HG03139 (cell line): ENCODE measurements around the gene NPRL2.

Source experiments
- ATAC-seq: cut with Tn5 transposase; IDR thresholded peaks from one replicate; pipeline ENCODE4 v1.9.1; 2021; ENCODE audit not compliant: unreplicated experiment

Gene NPRL2

DNA sequence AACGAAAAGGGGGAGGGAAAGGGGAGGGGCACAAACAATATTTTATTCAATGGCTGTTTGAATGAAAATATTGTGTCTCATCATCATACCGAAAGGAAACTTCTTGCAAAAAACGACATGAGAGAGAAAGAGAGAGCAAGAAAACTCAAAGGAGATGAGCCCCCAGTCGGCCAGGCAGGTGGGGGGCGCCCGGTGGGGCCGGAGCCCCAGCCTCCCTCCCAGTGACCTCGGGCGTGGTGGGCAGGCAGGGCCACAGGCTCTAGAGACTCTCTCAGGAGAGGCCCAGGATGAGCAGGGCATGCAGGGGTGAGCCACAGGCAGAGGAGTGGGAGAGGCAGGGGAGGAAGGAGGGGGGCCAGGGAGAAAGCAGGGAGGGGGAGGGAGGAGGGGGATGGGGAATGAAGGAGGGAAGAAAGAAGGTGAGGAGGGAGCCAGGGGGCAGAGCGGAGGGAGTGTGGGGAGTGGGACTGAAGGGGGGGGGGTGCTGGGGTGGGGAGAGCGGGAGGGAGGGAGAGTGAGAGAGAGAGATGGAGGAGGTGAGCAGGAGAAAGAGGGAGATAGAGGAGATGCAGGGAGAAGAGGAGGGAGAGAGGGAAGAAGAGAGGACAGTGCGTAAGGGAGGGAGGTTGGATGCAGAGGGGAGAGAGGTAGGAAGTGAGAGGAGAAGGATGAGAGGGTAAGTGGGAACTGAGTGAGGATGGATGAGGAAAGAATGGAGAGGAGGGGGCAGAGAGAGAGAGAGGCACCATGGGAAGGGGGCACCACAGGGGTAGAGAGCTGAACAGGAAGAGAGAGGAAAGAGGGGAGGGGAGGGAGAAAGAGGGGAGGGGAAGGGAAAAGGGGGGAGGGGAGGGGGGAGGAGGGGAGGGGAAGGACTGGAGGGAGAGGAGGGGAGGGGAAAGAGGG is 22.8 kb upstream of the NPRL2 start:
- ATAC-seq, result no peak

GRCh38 chr3:50372349-50372748 is 21.8 kb upstream of the NPRL2 start:
- no peak for ATAC-seq

DNA sequence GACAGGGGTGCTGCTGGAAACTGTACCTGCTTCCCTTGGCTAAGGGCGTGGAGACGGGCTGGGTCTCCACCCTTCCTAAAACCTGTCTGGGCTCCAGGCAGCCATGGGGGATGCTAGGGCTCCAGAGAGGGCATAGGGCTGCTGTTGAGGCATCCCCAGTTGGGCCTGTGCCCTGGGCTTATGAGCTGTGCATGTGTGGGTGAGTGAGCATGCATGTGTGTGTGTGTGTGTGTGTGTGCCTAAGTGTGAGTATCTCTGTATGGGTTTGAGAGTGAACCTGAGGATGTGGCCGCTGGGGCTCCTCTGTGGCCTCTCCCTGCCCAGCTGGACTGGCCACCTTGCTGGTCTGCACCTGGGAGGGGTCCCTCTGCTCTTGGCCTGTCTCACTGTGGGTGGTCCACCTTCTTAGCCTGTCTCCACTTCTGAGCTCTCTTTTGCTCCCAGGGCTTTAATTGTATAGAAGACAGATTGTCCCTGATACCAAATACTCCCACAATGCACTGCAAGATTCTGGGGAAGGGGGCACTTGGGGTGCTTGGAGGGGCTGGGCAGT is 20.6 kb upstream of the NPRL2 start:
- ATAC-seq, result no peak

GRCh38 chr3:50370594-50370993 is 20.0 kb upstream of the NPRL2 start:
- no peak for ATAC-seq

GRCh38 chr3:50369012-50369670 is 18.6 kb upstream of the NPRL2 start:
- ATAC-seq, result no peak

DNA sequence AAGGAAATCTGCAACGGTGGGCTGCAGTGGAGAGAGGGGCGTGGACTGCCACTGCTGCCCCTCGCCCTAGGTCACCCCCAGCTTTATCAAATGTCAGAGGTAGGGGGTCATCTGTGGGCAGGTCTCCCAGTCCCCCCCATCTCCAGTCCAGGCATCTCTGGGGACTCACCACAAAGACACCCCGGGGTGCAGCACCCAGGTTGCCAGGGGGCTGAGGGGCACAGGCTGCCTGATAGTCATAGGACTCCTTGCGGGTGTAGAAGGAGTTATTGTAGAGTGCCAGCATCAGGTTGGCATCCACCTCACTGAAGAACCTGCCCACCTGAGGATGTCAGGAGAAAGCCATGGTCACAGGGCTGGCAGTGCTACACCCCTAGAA is 15.3 kb upstream of the NPRL2 start:
- no peak for ATAC-seq

DNA sequence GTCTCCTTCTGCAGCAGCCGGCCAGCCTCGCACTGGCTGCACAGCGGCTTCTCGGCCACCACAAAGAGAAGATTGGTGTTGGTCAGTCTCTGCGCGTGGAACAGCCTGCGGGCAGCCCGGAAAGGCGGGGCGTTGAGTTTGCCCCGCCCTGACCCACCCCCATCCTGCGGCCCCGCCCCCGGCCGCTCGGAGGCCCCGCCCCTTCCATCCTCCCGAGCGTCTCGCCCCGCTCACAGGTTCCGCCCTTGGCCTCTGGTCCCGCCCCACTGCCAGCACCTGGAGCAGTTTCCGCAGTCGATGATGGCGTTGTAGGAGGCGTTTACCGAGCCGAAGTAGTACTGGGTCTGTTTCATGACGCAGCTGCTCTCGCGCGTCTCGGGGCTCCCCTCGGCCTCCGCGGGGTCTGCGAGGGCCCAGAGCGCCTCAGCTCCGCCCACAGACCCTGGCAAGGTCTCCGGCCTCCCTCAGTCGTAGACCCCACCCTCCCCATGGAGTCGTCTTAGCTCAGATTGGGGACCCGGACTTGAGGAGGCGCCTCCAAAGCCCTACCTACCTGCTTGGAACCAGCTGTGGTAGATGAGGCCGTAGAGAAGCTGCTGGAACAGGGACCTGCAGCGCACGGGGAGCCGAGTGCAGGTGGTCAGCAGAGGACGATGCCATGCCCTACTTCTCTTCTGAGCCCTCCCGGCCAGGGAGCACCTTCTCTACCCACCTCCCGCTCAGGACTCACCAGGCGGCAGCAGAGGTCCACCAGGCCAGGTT is 14.7 kb upstream of the NPRL2 start:
- peak; percentile 85 for ATAC-seq

DNA sequence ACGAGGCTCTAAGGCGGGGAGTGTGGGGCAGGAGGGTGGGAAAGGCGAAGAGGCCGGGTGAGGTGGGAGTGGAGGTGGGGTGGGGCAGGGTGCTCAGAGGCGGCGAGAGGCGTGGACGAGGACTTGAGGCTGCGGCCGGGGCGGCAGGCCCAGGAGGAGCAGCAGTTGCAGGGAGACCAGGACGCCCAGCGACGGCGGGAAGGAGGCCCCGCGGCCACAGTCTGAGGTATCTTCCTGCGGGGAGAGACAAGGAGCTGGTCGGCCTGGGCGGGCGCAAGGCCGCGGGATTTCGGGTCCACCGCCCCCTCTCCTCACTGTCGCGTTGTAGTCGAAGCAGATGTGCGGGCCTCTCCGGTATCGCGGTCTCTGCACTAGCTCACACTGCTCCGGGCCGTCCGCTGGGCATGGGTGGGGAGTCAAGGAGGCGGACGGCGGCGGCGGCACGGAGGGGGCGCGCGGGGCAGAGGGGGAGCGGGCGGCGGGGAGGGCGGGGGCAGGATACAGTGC is 14.1 kb upstream of the NPRL2 start:
- ATAC-seq, result no peak

GRCh38 chr3:50359760-50360110 is 9.2 kb upstream of the NPRL2 start:
- no peak for ATAC-seq

DNA sequence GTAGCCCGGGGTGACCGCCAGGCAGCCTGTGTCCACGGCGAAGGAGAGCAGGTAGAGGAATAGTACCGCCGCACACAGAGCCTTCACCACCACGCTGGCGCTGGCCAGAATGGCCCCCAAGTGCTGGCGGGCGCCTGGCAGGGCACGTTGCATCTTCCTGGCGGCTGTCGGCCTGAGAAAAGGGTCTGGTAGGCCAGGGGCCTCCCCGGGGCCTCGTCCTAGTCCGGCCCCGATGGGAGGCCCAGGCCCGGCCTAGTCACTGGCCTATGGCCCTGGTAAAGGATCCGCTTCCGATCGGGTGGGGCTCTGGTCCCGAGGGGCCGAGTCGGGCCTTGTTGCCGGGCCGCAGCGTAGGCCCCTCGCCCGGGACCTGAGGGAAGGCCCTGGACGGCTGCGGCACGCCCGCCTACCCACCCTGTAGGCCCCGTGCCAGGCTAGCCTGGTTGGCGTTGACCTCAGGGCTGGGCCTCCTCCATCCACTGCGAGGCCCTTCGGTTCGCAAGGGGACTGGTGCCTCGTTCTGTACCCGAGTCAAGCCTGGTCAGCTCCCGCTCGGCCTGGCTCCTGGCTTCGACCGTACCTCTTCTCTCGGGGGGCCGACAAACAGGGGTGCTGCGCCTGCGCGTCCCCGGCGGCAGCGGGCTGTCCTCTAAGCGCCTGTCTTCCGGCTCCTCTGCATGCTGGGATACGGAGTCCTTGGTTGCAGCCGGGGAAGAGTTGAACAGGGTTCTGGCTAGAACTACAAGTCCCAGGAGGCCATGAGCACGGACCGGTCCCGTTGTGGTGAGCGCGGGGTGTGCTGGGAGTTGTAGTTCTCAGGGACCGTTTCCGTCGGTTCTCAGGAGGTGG is 8.6 kb upstream of the NPRL2 start, which contains the start of gene TMEM115:
Gene TMEM115, minus strand, starts transcription at position 611 of the 849 bp plus-strand sequence. Its CDS starts 458 bp downstream, at position 153.
- peak; percentile 99 for ATAC-seq

DNA sequence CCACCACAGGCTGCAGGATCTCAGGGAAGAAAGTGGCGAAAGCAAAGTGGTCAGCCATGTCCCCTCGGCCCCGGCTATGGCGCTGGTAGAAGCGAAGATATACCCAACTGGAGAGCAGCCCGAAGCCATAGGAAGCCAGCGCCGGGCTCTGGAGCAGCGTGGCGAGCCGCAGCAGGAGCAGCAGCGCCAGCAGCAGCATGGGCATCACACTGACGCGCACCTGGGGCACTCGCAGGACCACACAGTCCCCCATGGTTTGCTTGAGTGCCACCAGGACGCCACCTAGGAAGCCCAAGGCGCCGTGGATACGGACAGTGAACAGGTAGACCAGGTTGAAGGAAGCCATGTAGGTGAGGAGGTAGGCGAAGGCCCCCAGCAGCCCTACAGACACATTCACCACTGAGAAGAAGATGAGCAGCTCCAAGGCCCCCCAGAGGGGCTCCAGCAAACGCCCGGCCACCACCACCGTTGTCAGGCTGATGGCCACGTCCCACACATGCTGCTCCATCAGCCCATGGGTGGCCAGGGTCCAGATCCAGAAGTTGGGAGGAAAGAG is 7.9 kb upstream of the NPRL2 start:
- no peak for ATAC-seq

- ATAC-seq, result no peak
Observed at GRCh38 chr3:50357481-50357880, 6.9 kb upstream of the NPRL2 start.

DNA sequence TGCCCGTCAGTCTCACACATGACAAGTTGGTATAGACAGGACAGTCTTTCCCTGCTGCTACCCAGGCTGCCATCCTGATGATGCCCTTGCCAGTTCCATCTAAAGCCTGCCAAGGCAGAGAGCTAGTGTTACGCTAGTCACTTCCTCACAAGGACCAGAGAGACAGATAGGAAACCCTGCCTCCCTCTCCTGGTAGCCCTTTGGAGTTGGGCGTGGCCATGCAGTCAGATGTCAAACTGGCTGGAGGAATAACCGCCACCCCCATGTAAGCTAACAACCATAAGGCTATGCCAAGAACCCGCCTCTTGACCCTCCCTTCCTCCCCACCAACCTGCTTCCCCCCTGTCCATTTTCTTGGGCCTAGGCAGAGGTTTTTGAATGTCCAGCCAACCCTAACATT is 6.0 kb upstream of the NPRL2 start:
- no peak for ATAC-seq

DNA sequence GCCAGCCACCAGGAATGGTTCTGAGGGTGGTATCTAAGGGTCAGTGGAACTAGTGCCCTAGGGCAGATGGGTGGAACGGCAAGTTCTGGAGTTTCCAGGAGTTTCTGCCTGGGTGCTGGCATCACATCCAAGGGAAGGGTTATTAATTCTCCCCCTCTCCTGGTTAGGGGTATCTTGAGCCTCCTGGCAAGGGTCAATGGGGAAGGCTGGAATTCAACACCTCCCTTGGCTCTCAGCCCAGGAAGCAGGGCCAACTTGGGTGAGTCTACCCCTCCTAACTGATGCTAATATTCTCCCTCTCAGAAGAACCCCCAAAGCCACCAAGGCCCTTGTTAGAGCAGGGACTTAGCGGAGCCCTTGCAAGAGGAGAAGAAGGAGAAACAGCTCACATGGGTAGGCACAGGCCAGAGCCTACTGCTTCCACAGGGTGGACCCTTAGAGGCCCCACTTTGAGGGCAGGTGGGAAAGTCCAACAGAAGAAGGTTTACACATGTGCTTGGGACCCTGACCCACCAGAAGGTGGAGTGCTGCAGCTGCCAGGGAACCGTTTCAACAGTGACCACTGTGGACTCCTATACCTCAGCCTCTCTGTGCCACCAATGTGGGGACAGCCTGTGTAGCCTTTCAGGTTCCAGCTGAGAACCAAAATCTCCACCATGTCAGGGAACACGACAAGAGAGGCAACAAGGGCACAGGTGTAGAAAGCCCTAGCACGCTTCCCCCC is 5.4 kb upstream of the NPRL2 start:
- ATAC-seq, result no peak

- ATAC-seq, result no peak
Observed at GRCh38 chr3:50354850-50355249, 4.3 kb upstream of the NPRL2 start.

DNA sequence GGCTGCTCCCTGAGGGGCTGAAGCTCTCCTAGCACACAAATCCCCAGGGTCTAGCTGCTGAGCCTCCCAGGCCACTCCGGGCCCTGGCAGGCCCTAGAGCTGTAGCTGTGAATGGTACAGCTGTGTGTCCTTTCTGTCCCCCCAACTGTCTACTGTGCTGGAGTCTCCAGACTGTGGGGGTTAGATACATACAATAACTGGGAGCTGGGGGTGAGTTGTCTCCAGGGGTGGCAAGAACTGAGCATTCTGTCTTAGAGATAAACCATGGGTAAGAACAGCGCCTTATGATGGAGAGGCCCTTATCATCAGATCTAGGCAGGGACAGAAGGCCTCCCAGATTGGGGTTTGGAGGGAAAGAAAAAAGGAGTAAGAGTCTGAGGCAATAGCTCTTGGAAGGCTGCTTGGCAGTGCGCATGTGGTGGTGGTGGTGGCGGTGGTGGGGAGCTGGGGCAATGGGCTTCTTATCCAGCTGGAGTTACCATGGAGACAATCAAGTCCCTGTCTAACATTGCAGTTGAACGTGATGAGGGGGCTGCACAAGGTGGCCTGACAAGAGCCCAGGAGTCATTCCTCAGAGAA is 3.7 kb upstream of the NPRL2 start:
- no peak for ATAC-seq

GRCh38 chr3:50353245-50354004 is 2.9 kb upstream of the NPRL2 start:
- ATAC-seq, result no peak

- ATAC-seq, result no peak
Observed at GRCh38 chr3:50352781-50353180, 2.2 kb upstream of the NPRL2 start.
